HG03378 (cell line): Measurements from ENCODE around the gene PRR3.
"Not testable (repeated sequence)": the region's sequence is repeated elsewhere in the genome, so short reads cannot be mapped to it uniquely, and the experiment has no call there.

Source experiments
- ATAC-seq: cut with Tn5 transposase; IDR thresholded peaks from one replicate; pipeline ENCODE4 v1.9.1; 2021; ENCODE audit warnings: mild to moderate bottlenecking, moderate library complexity; ENCODE audit not compliant: unreplicated experiment

PRR3 gene

GRCh38 chr6:30556906-30557682, at the start of gene PRR3:
Gene PRR3 (plus strand): TSS chr6:30557295. CDS start chr6:30557345, 50 bp downstream.
- ATAC-seq = peak; percentile 54

GRCh38 chr6:30507849-30508827, 49.0 kb upstream of the PRR3 start:
- peak; percentile 33 for ATAC-seq

GRCh38 chr6:30508890-30509736, 48.0 kb upstream of the PRR3 start:
- peak; percentile 50 for ATAC-seq

GRCh38 chr6:30510419-30511168, 46.5 kb upstream of the PRR3 start:
- no peak for ATAC-seq

GRCh38 chr6:30511169-30511546, 45.9 kb upstream of the PRR3 start:
- ATAC-seq = no peak

- ATAC-seq = no peak
Observed at GRCh38 chr6:30513451-30513850, 43.6 kb upstream of the PRR3 start.

- ATAC-seq = no peak
Observed at GRCh38 chr6:30515106-30515505, 42.0 kb upstream of the PRR3 start.

GRCh38 chr6:30515944-30516753, 40.9 kb upstream of the PRR3 start:
- peak; percentile 71 for ATAC-seq

GRCh38 chr6:30516754-30517076, 40.4 kb upstream of the PRR3 start:
- ATAC-seq = not testable (repeated sequence)

- not testable (repeated sequence) for ATAC-seq
Observed at GRCh38 chr6:30517767-30518504, 39.2 kb upstream of the PRR3 start.

- not testable (repeated sequence) for ATAC-seq
Observed at GRCh38 chr6:30518505-30519145, 38.5 kb upstream of the PRR3 start.

GRCh38 chr6:30520522-30520921, 36.6 kb upstream of the PRR3 start:
- no peak for ATAC-seq

GRCh38 chr6:30521082-30521481, 36.0 kb upstream of the PRR3 start:
- ATAC-seq = not testable (repeated sequence)

- ATAC-seq = not testable (repeated sequence)
Observed at GRCh38 chr6:30521952-30522351, 35.1 kb upstream of the PRR3 start.

- not testable (repeated sequence) for ATAC-seq
Observed at GRCh38 chr6:30526444-30526843, 30.7 kb upstream of the PRR3 start.

GRCh38 chr6:30529349-30529875, 27.7 kb upstream of the PRR3 start:
- not testable (repeated sequence) for ATAC-seq

- no peak for ATAC-seq
Observed at GRCh38 chr6:30530014-30530413, 27.1 kb upstream of the PRR3 start.
